Hepatocyte (in vitro differentiated cells): ENCODE data around the gene INF2. TPM values are rescaled to one million over a fixed set of nuclear protein-coding genes. Genes with fewer than 3 reads are reported as not detected.

ENCODE experiments used
- DNase-seq: peaks from one replicate; pipeline ENCODE4 v3.0.0-alpha.2; 2016; ENCODE audit warnings: low spot score
- H2AFZ ChIP-seq: fragments of 200-600 bp; sonication (generic); 2 replicates; pipeline ENCODE4 v1.6.0; 2016; ENCODE audit warnings: antibody characterized with exemption, mild to moderate bottlenecking
- H3K27ac ChIP-seq: fragments of 200-600 bp; sonication (generic); 2 replicates; pipeline ENCODE4 v1.5.1; 2016; ENCODE audit warnings: mild to moderate bottlenecking
- H3K27me3 ChIP-seq: fragments of 200-600 bp; sonication (generic); 2 replicates; pipeline ENCODE4 v1.6.1; 2016
- H3K36me3 ChIP-seq: fragments of 200-600 bp; sonication (generic); replicated peaks from 2 replicates; pipeline ENCODE4 v1.5.1; 2016; ENCODE audit warnings: low read depth; ENCODE audit not compliant: insufficient read depth
- H3K4me1 ChIP-seq: fragments of 200-600 bp; sonication (generic); 2 replicates; pipeline ENCODE4 v1.5.1; 2016; ENCODE audit warnings: mild to moderate bottlenecking, moderate library complexity; ENCODE audit not compliant: insufficient read depth
- H3K4me2 ChIP-seq: fragments of 200-600 bp; sonication (generic); 2 replicates; pipeline ENCODE4 v1.6.0; 2016
- H3K4me3 ChIP-seq: fragments of 200-600 bp; sonication (generic); 2 replicates; pipeline ENCODE4 v1.5.1; 2016; ENCODE audit warnings: mild to moderate bottlenecking
- H3K79me2 ChIP-seq: fragments of 200-600 bp; sonication (generic); 2 replicates; pipeline ENCODE4 v1.6.0; 2017; ENCODE audit warnings: mild to moderate bottlenecking
- H3K9me2 ChIP-seq: fragments of 200-600 bp; sonication (generic); replicated peaks from 2 replicates; pipeline ENCODE4 v1.6.0; 2017; ENCODE audit warnings: mild to moderate bottlenecking; ENCODE audit not compliant: insufficient read depth
- H3K9me3 ChIP-seq: fragments of 200-600 bp; sonication (generic); 2 replicates; pipeline ENCODE4 v1.5.1; 2016; ENCODE audit warnings: low read depth, mild to moderate bottlenecking
- H4K20me1 ChIP-seq: fragments of 200-600 bp; sonication (generic); 2 replicates; pipeline ENCODE4 v1.6.0; 2016; ENCODE audit warnings: mild to moderate bottlenecking; ENCODE audit not compliant: insufficient read depth, poor library complexity, severe bottlenecking
- CTCF ChIP-seq: fragments of 200-600 bp; sonication (generic); IDR thresholded peaks from 2 replicates; pipeline ENCODE4 v1.5.1; 2016; ENCODE audit warnings: antibody characterized with exemption, mild to moderate bottlenecking; ENCODE audit not compliant: poor library complexity
- EZH2 ChIP-seq: fragments of 200-600 bp; sonication (generic); IDR thresholded peaks from 2 replicates; pipeline ENCODE4 v1.6.1; 2016; ENCODE audit warnings: antibody characterized with exemption, mild to moderate bottlenecking, borderline replicate concordance
- EZH2phosphoT487 ChIP-seq: fragments of 200-600 bp; sonication (generic); IDR thresholded peaks from one replicate; pipeline ENCODE4 v1.6.1; 2018; ENCODE audit warnings: antibody characterized with exemption, mild to moderate bottlenecking, low read depth, moderate library complexity; ENCODE audit not compliant: unreplicated experiment, severe bottlenecking
- WGBS: methylation state at CpG from one replicate; pipeline ENCODE4 v1.1.6; 2016; ENCODE audit warnings: low lambda C conversion rate; ENCODE audit errors: missing lambda C conversion rate; 5-methylcytosine and 5-hydroxymethylcytosine counted together
- polyA plus RNA-seq: library from polyadenylated mRNA; unstranded; fragments of >200 nt; fragmentation: Nextera tagmentation; extraction: Ambion mirVana; gene quantifications from 2 replicates; pipeline ENCODE4 v1.2.1, GENCODE V29; 2016
- total RNA-seq: library from RNA; depleted of rRNA; stranded (reverse); fragments of >200 nt; gene quantifications from 2 replicates; pipeline ENCODE4 v1.2.3, GENCODE V29; 2014

INF2 gene
- total and polyA plus RNA-seq, 2 experiments from 2014 or later = 23.8 to 31.6 TPM

GRCh38 chr14:104758981-104759969 lies 69.9 kb downstream of the INF2 start:
- Histone ChIP-seq H3K9me3 (no peaks in the 10 kb centered on the region), H4K20me1 (peaks cover 22% of the 10 kb centered on the region), H3K4me2 (no peak overlapping the region), H3K79me2 (peaks cover 71% of the 10 kb centered on the region), H3K9me2 (no peaks in the 10 kb centered on the region), H3K27me3 (no peaks in the 10 kb centered on the region), H3K4me3 (no peak overlapping the region), H2AFZ (no peak overlapping the region), H3K4me1 (peaks cover 4% of the 10 kb centered on the region), H3K27ac (no peak overlapping the region), H3K36me3 (no peaks in the 10 kb centered on the region)
- WGBS = 92% methylated on average over 30 of the region's 30 CpGs
- TF ChIP-seq CTCF = no peak
- DNase-seq = no peak

GRCh38 chr14:104765517-104765916 lies 76.1 kb downstream of the INF2 start:
- TF ChIP-seq EZH2 (no peak), CTCF (no peak), EZH2phosphoT487 (no peak)
- Histone ChIP-seq H3K9me3 (no peaks in the 10 kb centered on the region), H3K9me2 (no peaks in the 10 kb centered on the region), H3K79me2 (peaks cover 29% of the 10 kb centered on the region), H3K27ac (no peak overlapping the region), H2AFZ (no peak overlapping the region), H3K27me3 (no peaks in the 10 kb centered on the region), H3K4me1 (peaks cover 4% of the 10 kb centered on the region), H4K20me1 (no peaks in the 10 kb centered on the region), H3K4me2 (peak overlapping the region; percentile 16), H3K36me3 (no peaks in the 10 kb centered on the region), H3K4me3 (no peak overlapping the region)
- 96% methylated on average over 3 of the region's 3 CpGs for WGBS
- no peak for DNase-seq

- no peaks in the 10 kb centered on the region for H3K36me3 ChIP-seq
- H3K9me3 ChIP-seq = no peaks in the 10 kb centered on the region
- H3K9me2 ChIP-seq = no peaks in the 10 kb centered on the region
- no peak for DNase-seq
- H3K4me3 ChIP-seq = no peak overlapping the region
- no peak overlapping the region for H2AFZ ChIP-seq
- WGBS = 82% methylated on average over 4 of the region's 4 CpGs
- no peaks in the 10 kb centered on the region for H4K20me1 ChIP-seq
- no peak for TF ChIP-seq EZH2phosphoT487
- no peak for TF ChIP-seq EZH2
- TF ChIP-seq CTCF = no peak
- peak overlapping the region; percentile 37 for H3K27ac ChIP-seq
- peaks cover 29% of the 10 kb centered on the region for H3K79me2 ChIP-seq
- H3K4me2 ChIP-seq = peak overlapping the region; percentile 56
- H3K4me1 ChIP-seq = peaks cover 4% of the 10 kb centered on the region
- H3K27me3 ChIP-seq = no peaks in the 10 kb centered on the region
These were observed 76.9 kb downstream of the INF2 start for GRCh38 chr14:104766256-104766862.
